NK-92 (cell line): Measurements from ENCODE around the gene PFKFB2.
A peak's percentile ranks its signal among the peaks of the same experiment; 100 is the strongest.
"Not testable (repeated sequence)": the region's sequence is repeated elsewhere in the genome, so short reads cannot be mapped to it uniquely, and the experiment has no call there.

ENCODE experiments used
- DNase-seq: peaks from one replicate; lab custom pipeline; 2025; ENCODE audit not compliant: unreplicated experiment; lab: John Stamatoyannopoulos, UW

PFKFB2 gene

DNA sequence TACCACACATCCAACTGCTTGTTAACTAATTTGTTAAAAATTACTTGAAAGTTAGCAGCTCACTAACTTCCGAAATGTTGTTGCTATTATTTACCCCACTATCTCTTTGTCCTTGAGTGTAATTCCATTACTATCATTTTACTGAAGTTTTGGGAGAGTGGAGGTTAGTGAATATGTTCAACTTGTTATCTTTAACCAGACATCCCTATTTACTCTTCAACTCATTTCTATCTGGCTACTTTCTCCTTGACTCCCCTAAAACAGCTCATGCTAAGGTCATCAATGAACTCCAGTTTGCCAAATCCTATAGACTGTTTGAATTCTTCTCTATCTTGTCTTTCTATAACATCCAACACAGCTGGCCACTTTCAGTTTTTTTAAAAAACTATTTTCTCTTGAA, 16.2 kb upstream of the PFKFB2 start:
- DNase-seq: no peak

DNA sequence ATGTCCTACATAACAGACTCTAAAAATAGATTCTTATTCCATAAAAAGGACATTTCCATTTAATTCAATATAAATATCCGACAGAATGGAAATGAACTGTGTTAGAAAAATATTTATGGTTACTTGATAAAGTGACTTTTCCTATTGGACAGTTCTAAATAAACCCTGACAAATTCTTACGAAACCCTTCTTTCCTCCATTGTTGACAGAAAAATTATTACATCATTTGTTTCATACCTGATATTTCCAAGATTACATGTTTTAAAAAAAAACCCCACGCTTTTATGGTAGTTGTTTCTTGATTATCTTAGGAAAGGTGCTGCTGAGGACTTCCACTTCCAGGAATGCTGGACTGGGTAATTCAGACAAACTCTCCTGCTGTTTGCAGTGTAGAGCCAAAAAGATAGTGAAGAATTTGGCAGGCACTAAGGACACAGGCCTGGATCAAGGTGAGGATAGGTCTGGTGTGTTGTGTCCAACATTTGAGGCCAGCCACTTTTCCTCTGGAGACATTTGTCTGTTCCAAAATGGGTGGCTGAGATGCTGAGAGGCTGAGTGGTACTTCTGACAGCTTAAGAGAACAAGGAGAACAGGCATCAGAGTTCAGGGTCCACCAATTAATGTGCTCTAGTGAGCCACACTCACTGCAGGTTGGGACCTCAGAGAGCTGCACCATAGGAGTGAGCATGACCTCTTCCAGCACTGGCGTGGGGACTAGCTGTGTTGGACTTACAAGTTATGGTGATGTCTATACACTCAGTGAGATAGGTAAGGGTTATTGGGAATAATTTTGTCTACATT, 13.5 kb upstream of the PFKFB2 start:
- no peak for DNase-seq

DNA sequence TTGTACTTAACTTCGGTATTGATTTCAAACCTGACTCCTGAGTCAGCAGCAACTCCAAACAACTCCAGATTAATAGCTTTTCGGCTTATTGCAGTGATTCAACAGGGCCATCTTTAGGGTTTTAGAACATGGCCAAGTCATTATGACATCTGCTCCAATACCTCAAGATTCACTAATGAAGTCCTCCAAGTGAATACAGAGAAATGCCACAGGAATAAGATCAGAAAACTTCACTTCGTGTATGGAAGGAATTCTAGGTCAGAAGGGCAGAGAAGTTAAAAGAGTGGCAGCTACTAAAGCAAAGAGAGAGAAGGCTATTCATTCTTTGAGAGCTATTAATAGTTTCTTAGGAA, 12.9 kb upstream of the PFKFB2 start:
- DNase-seq: no peak

DNA sequence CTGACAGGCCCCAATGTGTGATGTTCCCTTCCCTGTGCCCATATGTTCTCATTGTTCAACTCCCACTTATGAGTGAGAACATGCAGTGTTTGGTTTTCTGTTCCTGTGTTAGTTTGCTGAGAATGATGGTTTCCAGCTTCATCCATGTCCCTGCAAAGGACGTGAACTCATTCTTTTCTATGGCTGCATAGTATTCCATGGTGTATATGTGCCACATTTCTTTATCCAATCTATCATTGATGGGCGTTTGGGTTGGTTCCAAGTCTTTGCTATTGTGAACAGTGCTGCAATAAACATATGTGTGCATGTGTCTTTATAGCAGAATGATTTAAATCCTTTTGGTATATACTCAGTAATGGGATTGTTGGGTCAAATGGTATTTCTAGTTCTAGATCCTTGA, 11.7 kb upstream of the PFKFB2 start:
- DNase-seq: not testable (repeated sequence)

DNA sequence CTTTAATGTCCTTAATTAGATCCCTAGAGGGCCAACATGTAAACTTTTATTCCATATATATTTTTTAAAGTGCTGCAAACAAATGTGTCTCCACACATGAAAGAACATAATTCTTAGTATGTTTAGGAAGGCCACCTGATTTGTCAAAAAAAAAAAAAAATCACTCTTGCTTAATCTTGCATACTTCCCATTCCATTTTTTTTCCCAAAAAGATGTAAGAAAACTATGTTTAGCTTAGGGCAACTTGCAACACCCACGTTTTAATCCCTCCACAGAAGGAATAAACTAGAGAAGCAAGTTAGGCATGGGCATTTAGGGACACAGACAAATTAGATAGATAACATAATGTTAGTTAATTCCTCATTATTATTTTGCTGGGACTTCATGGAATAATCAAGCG, 7.6 kb upstream of the PFKFB2 start:
- DNase-seq: no peak

DNA sequence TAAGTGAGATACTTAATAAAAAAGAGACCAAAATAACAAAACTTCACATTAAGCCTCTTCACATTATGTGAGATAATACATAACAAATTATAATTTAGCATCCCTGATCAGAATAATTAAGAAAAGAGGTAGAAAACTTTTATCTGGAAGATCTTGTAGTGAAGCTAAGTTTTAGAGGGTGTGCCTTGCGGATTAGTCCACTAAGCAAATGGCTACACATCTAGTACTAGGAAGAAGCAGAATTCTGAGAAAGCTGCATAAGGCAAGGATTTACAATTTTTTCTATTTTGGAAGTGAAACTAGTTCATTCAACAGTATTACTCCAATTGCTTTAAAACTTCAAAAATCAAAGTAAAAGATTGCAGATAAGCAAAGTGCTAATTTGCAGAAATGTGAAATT, 5.6 kb upstream of the PFKFB2 start:
- DNase-seq: no peak

DNA sequence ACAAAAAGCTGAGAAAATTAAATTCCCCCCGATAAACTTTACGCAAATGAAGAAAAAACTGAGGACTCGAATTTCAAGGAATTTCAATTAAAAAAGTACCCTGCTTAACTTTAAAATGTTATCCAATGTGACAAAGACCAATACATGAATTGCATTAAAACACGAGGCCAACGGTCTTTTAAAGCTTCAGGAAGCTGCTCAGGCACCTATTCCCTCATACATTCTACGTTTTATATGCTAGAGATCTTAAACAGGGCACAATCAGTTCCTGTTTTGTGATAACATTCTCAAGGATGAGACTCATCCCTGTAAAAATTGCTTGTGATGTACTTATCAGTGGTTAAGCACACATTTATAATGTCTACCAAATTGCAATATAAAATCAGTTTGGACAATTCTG, 5.0 kb upstream of the PFKFB2 start:
- DNase-seq: no peak

DNA sequence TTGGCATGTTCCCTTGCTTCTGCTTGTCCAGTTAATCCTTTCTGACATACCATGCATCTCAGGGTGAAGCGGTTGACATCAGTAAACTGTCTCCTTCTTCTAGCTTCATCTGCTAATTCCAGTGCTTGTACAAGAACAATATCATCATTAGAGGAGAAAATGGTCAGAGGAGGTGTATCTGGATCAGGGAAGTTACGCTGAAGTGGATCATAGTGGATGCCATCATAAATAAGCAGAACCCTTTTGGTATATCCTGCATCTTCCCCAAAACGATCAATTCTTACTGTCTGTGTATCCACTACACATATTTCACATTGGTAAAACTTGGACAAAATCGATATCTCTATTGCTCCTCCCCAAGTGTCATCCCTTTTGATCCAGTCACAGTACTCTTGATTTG, 4.0 kb upstream of the PFKFB2 start:
- no peak for DNase-seq

DNA sequence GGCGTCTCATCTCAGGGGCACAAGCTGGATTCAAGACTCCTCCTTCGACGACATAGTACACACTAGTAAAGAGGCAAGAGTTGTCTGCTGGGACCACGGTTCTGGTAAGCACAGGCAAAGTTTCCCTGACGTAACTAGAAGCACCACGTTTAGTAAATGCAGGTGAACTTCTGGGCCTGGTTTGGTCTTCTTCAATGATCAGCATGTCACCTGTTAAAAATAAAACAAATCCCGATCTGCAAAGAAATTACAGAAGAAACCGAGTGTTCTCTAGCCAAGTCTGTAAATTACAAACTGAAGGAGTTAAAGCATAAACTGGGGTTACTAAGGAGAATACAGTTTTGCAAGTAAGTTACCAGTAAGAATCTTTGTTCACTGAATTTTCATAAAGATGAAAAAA, 3.6 kb upstream of the PFKFB2 start:
- DNase-seq: no peak

DNA sequence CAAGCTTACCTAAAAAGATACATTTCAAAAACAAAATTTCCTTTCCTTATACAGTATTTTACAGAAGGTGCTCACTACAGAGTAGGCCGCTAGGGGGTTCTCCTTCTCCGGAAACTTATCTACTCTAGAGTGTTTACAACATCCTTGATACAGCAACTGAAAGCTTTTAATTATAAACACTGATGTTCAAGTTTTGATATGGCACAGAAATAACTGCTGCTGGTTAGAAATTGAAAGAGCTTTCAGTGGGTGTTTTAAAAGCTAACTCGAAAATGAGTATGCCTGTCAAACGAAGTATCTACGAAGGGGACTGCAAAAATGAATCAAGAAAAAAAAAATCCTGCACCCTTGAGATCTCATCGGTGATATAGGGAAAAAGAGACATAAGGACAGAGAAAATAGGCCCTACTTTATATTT, 3.1 kb upstream of the PFKFB2 start:
- DNase-seq: no peak

DNA sequence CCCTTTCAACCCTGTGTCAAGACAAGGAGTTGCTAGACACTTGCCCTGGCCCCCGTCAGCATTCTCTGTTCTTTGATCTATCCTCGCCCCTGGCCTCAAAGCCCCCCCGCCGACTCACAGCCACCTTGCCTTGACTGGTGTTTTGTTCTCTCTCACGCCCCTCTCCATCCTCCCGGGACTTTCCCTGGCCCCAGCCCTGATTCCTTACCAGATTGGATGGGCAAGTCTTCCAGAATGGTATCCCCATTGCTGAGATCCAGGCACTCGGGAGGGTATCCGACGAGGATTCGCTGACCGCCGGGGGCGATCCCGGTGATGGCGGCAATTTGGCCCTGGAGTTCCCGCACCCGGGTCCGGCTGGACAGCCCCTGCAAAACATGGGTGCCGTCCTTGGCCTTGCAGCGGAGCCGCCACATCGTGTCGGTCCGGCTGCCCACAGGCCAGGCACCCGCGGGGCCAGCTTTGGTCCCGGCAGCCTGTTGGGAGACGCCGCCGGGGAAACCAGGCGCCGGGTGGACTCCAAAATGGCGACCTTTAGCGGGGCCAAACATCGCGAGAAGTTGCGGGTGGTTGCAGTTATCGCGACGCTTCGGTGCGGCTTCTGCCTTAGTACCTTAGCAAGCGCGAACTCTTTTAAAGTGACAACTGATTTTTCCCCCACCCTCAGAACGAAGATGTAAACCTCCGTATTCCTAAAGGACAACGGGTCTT, 2.4 kb upstream of the PFKFB2 start:
- DNase-seq: peak; percentile 38

DNA sequence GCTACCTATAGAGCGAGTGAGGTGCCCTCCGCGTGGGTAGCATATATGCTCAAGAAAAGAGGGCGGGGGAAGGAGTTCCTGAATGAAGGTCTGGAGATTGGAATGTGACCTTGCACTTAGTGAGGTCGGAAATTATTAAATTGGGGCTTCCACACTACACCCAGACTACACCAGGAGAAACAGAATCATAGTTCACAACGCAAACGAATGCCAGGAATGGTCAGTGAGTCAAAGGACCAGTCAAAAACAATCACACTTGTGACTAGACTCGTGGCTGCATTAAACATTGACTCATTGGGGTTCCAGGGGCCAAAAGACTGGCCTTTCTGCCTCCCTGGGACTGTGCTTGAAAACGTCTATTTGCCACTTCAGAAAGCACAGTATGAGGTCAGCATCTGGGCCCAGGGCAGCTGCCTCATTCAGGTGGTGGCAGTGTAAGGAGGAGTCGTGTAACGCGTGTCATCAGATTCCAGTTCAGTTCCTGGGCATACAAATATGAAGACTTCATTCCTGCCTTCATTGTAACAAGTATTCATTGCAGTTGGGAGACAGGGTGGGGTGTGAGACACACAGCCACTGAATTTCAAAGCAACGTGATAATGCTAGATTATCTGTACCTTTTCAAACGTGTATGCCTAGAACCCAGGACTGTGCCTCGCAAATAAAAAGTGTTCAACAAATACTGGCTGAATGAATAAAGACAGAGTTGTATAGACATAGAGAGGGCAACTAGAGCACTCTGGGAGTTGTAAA, 1.7 kb upstream of the PFKFB2 start, which contains the start of gene YOD1:
Gene YOD1 (minus strand): TSS at position 18 of the 753 bp plus-strand sequence. CDS start 178 bp downstream, outside the sequence.
- no peak for DNase-seq

DNA sequence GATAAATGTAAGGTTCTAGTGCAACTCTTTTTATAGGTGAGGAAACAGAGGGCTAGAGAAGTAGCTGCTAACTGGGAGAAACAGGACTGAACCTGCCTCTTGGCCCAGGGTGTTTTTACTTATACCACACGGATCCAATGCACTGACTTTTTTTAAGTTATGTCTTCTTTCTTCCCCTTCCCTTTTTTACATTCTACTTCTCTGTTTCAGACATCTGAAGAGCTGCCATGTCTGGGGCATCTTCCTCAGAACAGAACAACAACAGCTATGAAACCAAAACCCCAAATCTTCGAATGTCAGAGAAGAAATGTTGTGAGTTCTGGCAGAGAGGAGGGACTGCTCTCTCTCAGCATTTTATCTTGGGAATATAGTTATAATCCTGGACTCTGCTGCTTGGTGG, 1.4 kb downstream of the PFKFB2 start:
- DNase-seq: no peak

DNA sequence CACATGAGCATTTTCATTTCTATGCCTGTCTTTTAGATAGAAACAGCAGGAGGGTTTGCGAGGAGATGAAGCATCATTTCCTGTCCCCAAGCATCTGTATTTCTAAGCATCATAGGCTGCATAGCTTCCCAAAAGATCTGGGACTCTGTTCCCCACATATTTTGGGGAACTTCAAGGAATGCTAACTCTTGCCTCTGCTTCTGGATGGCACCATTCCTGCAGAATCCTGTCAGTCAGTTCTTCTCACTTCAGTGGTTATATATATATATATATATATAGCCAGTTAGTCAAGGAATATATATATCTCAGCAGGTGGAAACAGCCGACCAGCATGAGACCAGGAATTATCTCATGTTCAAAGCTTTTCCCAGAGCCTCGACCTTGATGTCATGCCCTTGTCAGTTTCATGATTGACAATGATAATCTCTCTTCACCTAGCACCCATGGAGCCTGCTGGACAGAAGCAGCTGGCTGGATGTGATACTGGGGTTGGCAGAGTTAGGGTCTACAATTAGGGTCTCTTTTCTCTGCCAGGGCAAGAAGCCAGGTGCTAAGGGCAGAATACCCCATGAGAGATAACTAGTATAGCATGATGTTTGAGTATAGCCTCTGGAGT, 2.4 kb downstream of the PFKFB2 start:
- DNase-seq: no peak

DNA sequence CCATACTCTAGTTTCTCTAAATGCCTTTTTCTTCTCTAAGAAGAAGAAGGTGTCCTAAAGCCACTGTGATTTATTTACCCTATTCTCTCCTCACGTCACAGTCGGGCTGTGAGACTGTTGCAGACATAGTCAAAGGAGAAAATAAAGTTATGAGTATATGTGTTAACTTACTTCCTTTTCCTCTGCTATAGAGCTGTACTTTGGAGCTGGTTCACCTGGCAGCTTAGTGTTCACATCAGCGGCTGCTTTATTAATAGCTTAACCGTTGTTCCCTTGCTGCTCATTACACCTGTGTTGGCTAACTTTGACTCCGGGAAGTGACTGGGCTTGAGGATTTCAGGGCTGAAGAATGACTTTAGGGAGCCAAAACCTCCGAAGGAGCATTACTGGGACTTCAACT, 3.6 kb downstream of the PFKFB2 start:
- no peak for DNase-seq

DNA sequence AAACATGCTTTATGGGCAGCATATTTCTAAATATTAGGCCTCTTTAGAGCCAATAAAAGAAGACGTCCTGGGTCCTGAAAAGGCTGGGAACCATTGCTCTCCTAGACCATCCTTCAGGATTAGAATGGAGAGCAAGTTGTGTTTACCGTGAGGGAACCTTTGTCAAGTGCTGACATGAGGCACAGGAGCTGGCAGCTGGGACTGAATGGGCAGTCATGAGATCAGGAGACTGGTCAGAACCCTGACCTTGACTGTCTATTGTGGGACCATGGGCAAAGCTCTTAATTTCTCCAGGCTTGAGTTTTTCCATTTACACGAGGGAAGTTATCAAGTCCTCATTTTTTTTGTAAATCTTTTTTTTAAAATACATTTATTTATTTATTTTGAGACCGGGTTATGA, 5.2 kb downstream of the PFKFB2 start:
- DNase-seq: no peak

DNA sequence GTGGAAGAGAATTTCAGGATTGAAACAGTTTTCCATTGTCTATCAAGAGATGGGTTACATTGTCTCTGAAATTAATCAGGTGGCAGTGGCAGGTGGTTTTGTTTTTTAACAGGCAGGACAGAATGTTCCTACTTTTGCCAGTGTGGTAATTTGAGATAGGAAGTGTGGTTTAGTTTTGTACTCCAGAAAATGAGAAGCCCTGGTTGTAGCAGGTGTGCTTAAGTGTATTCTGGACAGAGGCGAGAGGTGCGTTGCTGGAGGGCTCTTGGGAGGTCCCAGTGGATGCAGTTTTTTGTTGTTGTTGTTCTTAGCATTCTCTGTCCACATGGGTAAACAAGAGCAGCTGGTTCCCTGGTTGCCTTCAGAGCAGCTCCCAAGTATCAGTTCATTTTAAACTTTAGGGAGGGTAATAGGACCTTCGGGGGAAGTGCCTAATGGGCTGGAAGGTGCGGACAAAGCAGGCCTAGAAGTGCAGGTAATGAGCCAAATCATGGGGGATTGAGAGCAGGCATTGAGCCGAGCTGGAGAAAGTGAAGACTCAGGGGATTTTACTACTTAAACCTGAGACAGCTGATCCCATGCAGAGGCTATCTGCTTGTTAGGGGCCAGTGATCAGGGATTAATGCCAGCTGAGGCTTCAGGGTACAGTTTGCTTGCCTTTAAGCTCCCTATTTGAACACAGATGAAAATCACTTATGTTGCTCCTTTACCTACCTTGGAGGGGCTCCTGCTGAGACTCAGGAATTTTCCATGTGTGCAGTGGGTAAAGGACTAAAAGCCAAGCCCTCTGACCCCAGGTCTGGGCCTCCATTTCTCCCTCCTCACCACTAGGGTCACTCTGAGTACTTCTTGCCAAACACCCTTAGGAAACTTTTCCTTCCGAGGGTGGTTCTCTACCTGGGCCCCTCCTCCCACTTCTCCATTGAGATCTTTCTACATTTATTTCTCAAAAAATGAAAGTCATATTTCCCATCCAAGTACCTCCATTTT, 6.1 kb downstream of the PFKFB2 start:
- DNase-seq: no peak

DNA sequence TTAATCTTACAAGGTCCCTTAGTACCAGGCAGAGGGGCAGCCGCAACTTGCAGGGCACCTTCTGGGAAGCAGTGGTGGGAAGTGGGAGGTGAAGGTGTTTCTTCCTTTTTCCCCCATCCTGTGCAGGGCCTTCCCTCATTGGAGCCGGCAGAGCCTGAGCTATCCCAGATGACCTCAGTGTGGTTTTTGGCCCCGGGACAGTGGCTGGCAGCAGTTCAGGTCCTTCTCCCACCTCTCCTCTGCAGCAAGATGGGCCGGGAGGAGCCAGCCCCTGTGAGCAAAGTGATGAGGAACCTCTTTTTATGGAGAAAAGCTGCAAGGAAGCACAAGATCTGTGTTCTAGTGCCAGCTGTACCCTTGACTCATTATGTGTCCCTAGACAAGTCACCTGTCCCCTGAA, 6.8 kb downstream of the PFKFB2 start:
- DNase-seq: no peak

DNA sequence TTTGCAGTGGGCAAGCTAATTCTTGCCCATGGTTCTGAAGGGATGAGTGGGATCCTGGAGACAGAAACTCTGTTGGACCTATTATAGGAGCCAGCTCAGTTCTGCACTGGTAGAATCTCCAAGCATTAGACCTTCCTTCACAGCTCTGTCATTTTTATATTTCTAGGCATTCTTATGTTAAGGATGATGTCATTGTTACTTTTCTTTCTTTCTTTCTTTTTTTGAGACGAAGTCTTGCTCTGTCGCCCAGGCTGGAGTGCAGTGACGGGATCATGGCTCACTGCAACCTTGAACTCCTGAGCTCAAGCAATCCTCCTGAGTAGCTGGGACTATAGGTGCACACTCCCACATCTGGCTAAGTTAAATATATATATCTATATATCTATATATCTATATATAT, 7.5 kb downstream of the PFKFB2 start:
- no peak for DNase-seq

DNA sequence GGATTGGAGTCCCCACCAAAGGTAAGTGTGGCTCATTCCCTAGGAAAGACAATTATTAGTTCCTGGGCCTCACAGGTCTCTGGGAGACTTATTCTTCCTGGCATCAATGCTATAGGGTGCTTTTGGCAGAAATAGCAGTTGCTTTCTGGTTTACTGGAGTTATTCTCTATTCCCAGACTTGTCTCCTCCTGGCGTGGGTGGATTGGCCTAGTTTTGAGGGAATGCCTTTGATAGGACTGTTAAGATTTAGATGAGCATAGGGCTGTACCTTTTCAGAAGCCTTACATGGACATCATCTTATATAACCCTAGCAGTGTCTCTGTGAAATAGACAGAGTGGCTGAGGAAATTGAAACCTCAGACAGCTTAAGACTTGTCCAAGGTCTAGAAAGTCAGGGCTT, 9.0 kb downstream of the PFKFB2 start:
- no peak for DNase-seq
